OCI-LY1 (cell line): ENCODE measurements around the gene KIAA2012.

ENCODE experiments used
- EZH2 ChIP-seq: fragments of 200-600 bp; sonication (generic), shearing (Covaris generic); IDR thresholded peaks from 2 replicates; pipeline ENCODE4 v1.8.0; 2017; ENCODE audit warnings: borderline replicate concordance, mixed run types, mild to moderate bottlenecking, antibody characterized with exemption, low read length, moderate library complexity, mixed read lengths
- TF ChIP-seq, protein P1 (sequence below): fragments of 200-600 bp; sonication (generic), shearing (Covaris generic); IDR thresholded peaks from 2 replicates; pipeline ENCODE4 v1.5.1; 2017; ENCODE audit warnings: mild to moderate bottlenecking, antibody characterized with exemption, low read length, moderate library complexity, mixed read lengths

GRCh38 chr2:202104286-202104870 is 31.3 kb downstream of the KIAA2012 start:
- no peak for TF ChIP-seq EZH2
- TF ChIP-seq, protein P1, sequence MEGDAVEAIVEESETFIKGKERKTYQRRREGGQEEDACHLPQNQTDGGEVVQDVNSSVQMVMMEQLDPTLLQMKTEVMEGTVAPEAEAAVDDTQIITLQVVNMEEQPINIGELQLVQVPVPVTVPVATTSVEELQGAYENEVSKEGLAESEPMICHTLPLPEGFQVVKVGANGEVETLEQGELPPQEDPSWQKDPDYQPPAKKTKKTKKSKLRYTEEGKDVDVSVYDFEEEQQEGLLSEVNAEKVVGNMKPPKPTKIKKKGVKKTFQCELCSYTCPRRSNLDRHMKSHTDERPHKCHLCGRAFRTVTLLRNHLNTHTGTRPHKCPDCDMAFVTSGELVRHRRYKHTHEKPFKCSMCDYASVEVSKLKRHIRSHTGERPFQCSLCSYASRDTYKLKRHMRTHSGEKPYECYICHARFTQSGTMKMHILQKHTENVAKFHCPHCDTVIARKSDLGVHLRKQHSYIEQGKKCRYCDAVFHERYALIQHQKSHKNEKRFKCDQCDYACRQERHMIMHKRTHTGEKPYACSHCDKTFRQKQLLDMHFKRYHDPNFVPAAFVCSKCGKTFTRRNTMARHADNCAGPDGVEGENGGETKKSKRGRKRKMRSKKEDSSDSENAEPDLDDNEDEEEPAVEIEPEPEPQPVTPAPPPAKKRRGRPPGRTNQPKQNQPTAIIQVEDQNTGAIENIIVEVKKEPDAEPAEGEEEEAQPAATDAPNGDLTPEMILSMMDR, result peak; percentile 79
